IPS-18a (cell line): ENCODE data around the gene PSME2.
"Not testable (repeated sequence)": the region's sequence is repeated elsewhere in the genome, so short reads cannot be mapped to it uniquely, and the experiment has no call there.

ENCODE experiments used
- H3K27ac ChIP-seq: one replicate; pipeline ENCODE4 v1.5.1; 2013; ENCODE audit warnings: low read length
- H3K27me3 ChIP-seq: one replicate; pipeline ENCODE4 v1.6.1; 2013; ENCODE audit warnings: mild to moderate bottlenecking, low read length; ENCODE audit not compliant: control insufficient read depth, insufficient read depth
- H3K36me3 ChIP-seq: one replicate; pipeline ENCODE4 v1.6.1; 2013; ENCODE audit warnings: low read depth, low read length; ENCODE audit not compliant: control insufficient read depth
- H3K4me1 ChIP-seq: one replicate; pipeline ENCODE4 v1.6.1; 2013; ENCODE audit warnings: low read depth, low read length; ENCODE audit not compliant: control insufficient read depth
- H3K4me3 ChIP-seq: one replicate; pipeline ENCODE4 v1.5.1; 2013; ENCODE audit warnings: low read length
- H3K9ac ChIP-seq: one replicate; pipeline ENCODE4 v1.6.1; 2013; ENCODE audit warnings: mild to moderate bottlenecking, low read length, moderate library complexity
- H3K9me3 ChIP-seq: one replicate; pipeline ENCODE4 v1.6.1; 2013; ENCODE audit warnings: low read depth, low read length; ENCODE audit not compliant: control insufficient read depth

Gene PSME2

GRCh38 chr14:24115422-24116127, 30.8 kb downstream of the PSME2 start:
- H3K9me3 ChIP-seq = no peaks in the 10 kb centered on the region
- peak overlapping the region; percentile 56 for H3K9ac ChIP-seq
- H3K27ac ChIP-seq = no peak overlapping the region
- H3K4me3 ChIP-seq = peak overlapping the region; percentile 84
- no peaks in the 10 kb centered on the region for H3K4me1 ChIP-seq
- H3K36me3 ChIP-seq = peaks cover 33% of the 10 kb centered on the region
- H3K27me3 ChIP-seq = no peaks in the 10 kb centered on the region

- no peaks in the 10 kb centered on the region for H3K27me3 ChIP-seq
- H3K27ac ChIP-seq = peak within 1 kb of the TSS; percentile 52
- peak within 1 kb of the TSS; percentile 84 for H3K4me3 ChIP-seq
- no peaks in the 10 kb centered on the region for H3K4me1 ChIP-seq
- no peaks in the 10 kb centered on the region for H3K9me3 ChIP-seq
- peak within 1 kb of the TSS; percentile 59 for H3K9ac ChIP-seq
- H3K36me3 ChIP-seq = peaks cover 30% of the 10 kb centered on the region
These were observed 31.6 kb downstream of the PSME2 start, which contains the start of the genes DCAF11 and NRL for GRCh38 chr14:24114532-24115421. Gene DCAF11 (plus strand): TSS chr14:24114777. CDS start chr14:24115595, 818 bp downstream. Gene NRL (minus strand): TSS chr14:24114949. CDS start chr14:24082848, 32,101 bp downstream.

GRCh38 chr14:24113801-24114531, 32.4 kb downstream of the PSME2 start:
- H3K9me3 ChIP-seq = no peaks in the 10 kb centered on the region
- no peaks in the 10 kb centered on the region for H3K4me1 ChIP-seq
- peaks cover 21% of the 10 kb centered on the region for H3K36me3 ChIP-seq
- no peaks in the 10 kb centered on the region for H3K27me3 ChIP-seq
- H3K4me3 ChIP-seq = peak overlapping the region; percentile 84
- H3K27ac ChIP-seq = no peak overlapping the region
- peak overlapping the region; percentile 59 for H3K9ac ChIP-seq

GRCh38 chr14:24113379-24113800, 33.0 kb downstream of the PSME2 start:
- no peak overlapping the region for H3K27ac ChIP-seq
- peak overlapping the region; percentile 84 for H3K4me3 ChIP-seq
- peaks cover 16% of the 10 kb centered on the region for H3K36me3 ChIP-seq
- H3K27me3 ChIP-seq = no peaks in the 10 kb centered on the region
- no peaks in the 10 kb centered on the region for H3K4me1 ChIP-seq
- no peaks in the 10 kb centered on the region for H3K9me3 ChIP-seq
- peak overlapping the region; percentile 59 for H3K9ac ChIP-seq

GRCh38 chr14:24110523-24110922, 35.9 kb downstream of the PSME2 start:
- H3K36me3 ChIP-seq = no peaks in the 10 kb centered on the region
- no peaks in the 10 kb centered on the region for H3K4me1 ChIP-seq
- H3K27me3 ChIP-seq = no peaks in the 10 kb centered on the region
- H3K9ac ChIP-seq = no peak overlapping the region
- no peak overlapping the region for H3K27ac ChIP-seq
- H3K4me3 ChIP-seq = no peak overlapping the region
- no peaks in the 10 kb centered on the region for H3K9me3 ChIP-seq

- H3K9ac ChIP-seq = no peak overlapping the region
- no peak overlapping the region for H3K4me3 ChIP-seq
- no peaks in the 10 kb centered on the region for H3K9me3 ChIP-seq
- no peaks in the 10 kb centered on the region for H3K4me1 ChIP-seq
- H3K36me3 ChIP-seq = no peaks in the 10 kb centered on the region
- H3K27me3 ChIP-seq = no peaks in the 10 kb centered on the region
- H3K27ac ChIP-seq = no peak overlapping the region
These were observed 36.4 kb downstream of the PSME2 start for GRCh38 chr14:24110060-24110459.

- Histone ChIP-seq H3K9ac (no peak overlapping the region), H3K4me1 (no peaks in the 10 kb centered on the region), H3K36me3 (peaks cover 7% of the 10 kb centered on the region), H3K27me3 (no peaks in the 10 kb centered on the region), H3K9me3 (peaks cover 3% of the 10 kb centered on the region), H3K4me3 (no peak overlapping the region), H3K27ac (no peak overlapping the region)
These were observed 38.0 kb downstream of the PSME2 start for GRCh38 chr14:24108336-24108874.

GRCh38 chr14:24106672-24107271, 39.6 kb downstream of the PSME2 start:
- H3K9me3 ChIP-seq = peaks cover 3% of the 10 kb centered on the region
- H3K27ac ChIP-seq = no peak overlapping the region
- H3K4me1 ChIP-seq = no peaks in the 10 kb centered on the region
- H3K36me3 ChIP-seq = peaks cover 16% of the 10 kb centered on the region
- H3K4me3 ChIP-seq = no peak overlapping the region
- no peaks in the 10 kb centered on the region for H3K27me3 ChIP-seq
- H3K9ac ChIP-seq = no peak overlapping the region

- not testable (repeated sequence) for H3K27me3 ChIP-seq, H3K9me3 ChIP-seq, H3K4me3 ChIP-seq, H3K27ac ChIP-seq, H3K4me1 ChIP-seq, H3K9ac ChIP-seq
- H3K36me3 ChIP-seq = peaks cover 23% of the 10 kb centered on the region
These were observed 40.7 kb downstream of the PSME2 start for GRCh38 chr14:24105609-24106239.

GRCh38 chr14:24103451-24103850, 43.0 kb downstream of the PSME2 start:
- Histone ChIP-seq H3K4me3 (no peak overlapping the region), H3K27me3 (no peaks in the 10 kb centered on the region), H3K9ac (no peak overlapping the region), H3K36me3 (peaks cover 44% of the 10 kb centered on the region), H3K27ac (no peak overlapping the region), H3K4me1 (no peaks in the 10 kb centered on the region), H3K9me3 (peaks cover 3% of the 10 kb centered on the region)
